ENCODE results near the gene SARDH. TPM values are rescaled to one million over a fixed set of nuclear protein-coding genes. Genes with fewer than 3 reads are reported as not detected.

SARDH gene
- total RNA-seq, 4 donors from 2014 or later, result 0.62 to 2.3 (median 1.2) TPM; not detected in 1

- no peaks in the 10 kb centered on the region for H3K4me1 ChIP-seq
- WGBS, 2 donors (ENCODE audit: low coverage in 1 of 2), result 57 to 69% methylated on average over 8 to 9 of the region's 11 CpGs
- H3K4me3 ChIP-seq, result no peak overlapping the region
- H3K27me3 ChIP-seq, result peaks cover 34% of the 10 kb centered on the region
- H3K9me3 ChIP-seq, result no peaks in the 10 kb centered on the region
- no peak overlapping the region for H3K27ac ChIP-seq
- no peaks in the 10 kb centered on the region for H3K36me3 ChIP-seq
- no peak for ATAC-seq
- TF ChIP-seq POLR2AphosphoS5 (IDR thresholded peaks at IDR 0.05), result no peak
- TF ChIP-seq POLR2A (IDR thresholded peaks at IDR 0.05), result no peak
- TF ChIP-seq EP300 (IDR thresholded peaks at IDR 0.05), result no peak
Observed at GRCh38 chr9:133666845-133667244, 71.3 kb downstream of the SARDH start.

- Histone ChIP-seq H3K36me3 (no peaks in the 10 kb centered on the region), H3K9me3 (no peaks in the 10 kb centered on the region), H3K27ac (no peak overlapping the region), H3K4me1 (no peaks in the 10 kb centered on the region), H3K27me3 (peaks cover 38% of the 10 kb centered on the region), H3K4me3 (no peak overlapping the region)
- ATAC-seq, result no peak
- TF ChIP-seq, protein P1, sequence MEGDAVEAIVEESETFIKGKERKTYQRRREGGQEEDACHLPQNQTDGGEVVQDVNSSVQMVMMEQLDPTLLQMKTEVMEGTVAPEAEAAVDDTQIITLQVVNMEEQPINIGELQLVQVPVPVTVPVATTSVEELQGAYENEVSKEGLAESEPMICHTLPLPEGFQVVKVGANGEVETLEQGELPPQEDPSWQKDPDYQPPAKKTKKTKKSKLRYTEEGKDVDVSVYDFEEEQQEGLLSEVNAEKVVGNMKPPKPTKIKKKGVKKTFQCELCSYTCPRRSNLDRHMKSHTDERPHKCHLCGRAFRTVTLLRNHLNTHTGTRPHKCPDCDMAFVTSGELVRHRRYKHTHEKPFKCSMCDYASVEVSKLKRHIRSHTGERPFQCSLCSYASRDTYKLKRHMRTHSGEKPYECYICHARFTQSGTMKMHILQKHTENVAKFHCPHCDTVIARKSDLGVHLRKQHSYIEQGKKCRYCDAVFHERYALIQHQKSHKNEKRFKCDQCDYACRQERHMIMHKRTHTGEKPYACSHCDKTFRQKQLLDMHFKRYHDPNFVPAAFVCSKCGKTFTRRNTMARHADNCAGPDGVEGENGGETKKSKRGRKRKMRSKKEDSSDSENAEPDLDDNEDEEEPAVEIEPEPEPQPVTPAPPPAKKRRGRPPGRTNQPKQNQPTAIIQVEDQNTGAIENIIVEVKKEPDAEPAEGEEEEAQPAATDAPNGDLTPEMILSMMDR (IDR thresholded peaks at IDR 0.05), result no peak
- TF ChIP-seq POLR2A (IDR thresholded peaks at IDR 0.05) (no peak), POLR2AphosphoS5 (IDR thresholded peaks at IDR 0.05) (no peak), EP300 (IDR thresholded peaks at IDR 0.05) (no peak)
- WGBS, 2 donors (ENCODE audit: low coverage in 1 of 2), result 58% methylated on average over 5 of the region's 9 CpGs; no CpG with 5 or more reads in 1 of the 2 donors
Observed at GRCh38 chr9:133666387-133666786, 71.8 kb downstream of the SARDH start.

DNA sequence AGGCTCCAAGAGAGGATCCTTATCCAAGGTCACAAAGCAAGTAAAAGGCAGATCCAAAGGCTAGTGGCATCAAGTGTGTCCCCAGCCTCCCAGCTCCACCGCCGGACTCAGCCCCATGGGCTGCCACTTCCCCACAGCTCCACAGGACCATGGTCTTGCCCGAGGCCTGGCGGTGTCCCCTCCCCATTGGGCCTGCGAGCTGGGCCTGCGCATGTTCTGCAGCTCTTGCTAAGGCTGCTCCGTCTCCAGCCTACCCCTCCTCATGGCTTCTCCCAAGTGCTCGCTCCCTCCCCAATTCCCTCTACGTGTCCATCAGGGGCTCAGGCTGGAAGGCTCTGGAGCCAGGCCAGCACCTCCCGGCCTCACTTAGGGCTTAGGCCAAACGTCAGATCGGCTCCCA is 72.6 kb downstream of the SARDH start:
- H3K9me3 ChIP-seq, result no peaks in the 10 kb centered on the region
- ATAC-seq, result no peak
- WGBS, 2 donors (ENCODE audit: low coverage in 1 of 2), result 89 to 100% methylated on average over 2 to 9 of the region's 12 CpGs
- H3K36me3 ChIP-seq, result no peaks in the 10 kb centered on the region
- peaks cover 47% of the 10 kb centered on the region for H3K27me3 ChIP-seq
- H3K4me1 ChIP-seq, result no peaks in the 10 kb centered on the region
- TF ChIP-seq POLR2A (IDR thresholded peaks at IDR 0.05) (no peak), POLR2AphosphoS5 (IDR thresholded peaks at IDR 0.05) (no peak), EP300 (IDR thresholded peaks at IDR 0.05) (no peak)
- TF ChIP-seq, protein P1 (IDR thresholded peaks at IDR 0.05), result no peak
- no peak overlapping the region for H3K27ac ChIP-seq
- no peak overlapping the region for H3K4me3 ChIP-seq

- WGBS, 2 donors (ENCODE audit: low coverage in 1 of 2), result no CpG with 5 or more reads among the region's 13 CpGs
- H3K9me3 ChIP-seq, result no peaks in the 10 kb centered on the region
- peaks cover 51% of the 10 kb centered on the region for H3K27me3 ChIP-seq
- no peak for ATAC-seq
- H3K36me3 ChIP-seq, result no peaks in the 10 kb centered on the region
- TF ChIP-seq POLR2AphosphoS5 (IDR thresholded peaks at IDR 0.05) (no peak), POLR2A (IDR thresholded peaks at IDR 0.05) (no peak), EP300 (IDR thresholded peaks at IDR 0.05) (no peak)
- TF ChIP-seq, protein P1 (IDR thresholded peaks at IDR 0.05), result no peak
- H3K27ac ChIP-seq, result no peak overlapping the region
- H3K4me1 ChIP-seq, result no peaks in the 10 kb centered on the region
- H3K4me3 ChIP-seq, result no peak overlapping the region
Observed at GRCh38 chr9:133665096-133665495, 73.1 kb downstream of the SARDH start.

DNA sequence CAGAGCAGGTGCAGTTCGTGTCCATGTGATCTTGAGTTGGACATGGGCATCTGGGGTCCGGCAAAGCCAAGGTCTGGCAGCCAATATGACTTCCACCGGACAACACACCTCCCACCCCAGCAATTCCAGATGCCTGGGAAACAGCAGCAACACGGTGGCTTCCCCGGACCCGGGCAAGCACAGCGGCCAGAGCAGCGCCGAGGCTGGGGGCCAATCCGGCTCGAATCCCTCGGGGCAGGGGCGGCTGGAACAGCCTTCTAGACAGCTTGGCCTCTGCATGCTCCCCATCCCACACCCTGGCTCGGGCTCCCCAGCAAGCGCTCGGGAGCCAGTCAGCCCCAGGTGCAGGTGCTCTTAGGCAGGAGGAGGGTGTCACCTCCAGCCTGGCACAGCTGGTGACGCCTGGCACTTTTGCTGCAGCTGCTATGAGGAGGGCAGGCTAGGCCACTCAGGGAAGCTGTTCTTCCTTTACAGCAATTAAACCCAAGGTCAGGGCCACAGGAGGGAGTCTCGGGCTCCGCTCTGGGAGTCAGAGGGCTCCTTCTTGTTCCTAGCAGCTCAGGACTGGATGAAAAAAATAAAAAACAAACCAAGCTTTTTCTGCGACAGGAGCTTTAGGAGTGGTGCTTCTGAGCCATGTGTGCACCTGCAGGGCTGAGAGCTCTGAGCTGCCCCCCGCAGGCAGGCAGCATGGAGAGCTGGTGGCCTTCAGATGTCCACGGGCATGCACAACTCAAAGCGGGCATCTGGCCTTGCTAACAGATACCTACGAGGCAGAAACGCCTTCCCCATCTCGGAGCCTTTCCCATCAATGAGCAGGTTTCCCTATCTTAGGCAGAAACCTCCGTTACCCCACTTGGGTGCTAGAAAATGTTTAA is 73.7 kb downstream of the SARDH start:
- Histone ChIP-seq H3K27ac (no peak overlapping the region), H3K27me3 (peaks cover 58% of the 10 kb centered on the region), H3K36me3 (no peaks in the 10 kb centered on the region), H3K4me3 (no peak overlapping the region), H3K4me1 (peaks cover 0 to 2% (median under 1%) of the 10 kb centered on the region in 3 donors), H3K9me3 (no peaks in the 10 kb centered on the region)
- TF ChIP-seq, protein P1 (IDR thresholded peaks at IDR 0.05), result no peak
- TF ChIP-seq POLR2AphosphoS5 (IDR thresholded peaks at IDR 0.05) (no peak), POLR2A (IDR thresholded peaks at IDR 0.05) (no peak), EP300 (IDR thresholded peaks at IDR 0.05) (no peak)
- no peak for ATAC-seq
- 84 to 88% methylated on average over 3 to 7 of the region's 27 CpGs for WGBS, 2 donors (ENCODE audit: low coverage in 1 of 2)
